K562 (cell line): Measurements from ENCODE around the gene ZNF292. TPM values are rescaled to one million over a fixed set of nuclear protein-coding genes. Genes with fewer than 3 reads are reported as not detected.

Source experiments
- ATAC-seq: fragments of 200-7000 bp; cut with Tn5 transposase; 3 replicates; pipeline ENCODE4 v1.9.1; 2020; ENCODE audit warnings: moderate library complexity
- BruUV-seq: library from RNA; stranded (reverse); fragments of 400-500 nt; replicated peaks from 2 replicates; lab custom pipeline; 2021; lab: Mats Ljungman, UMichigan
- CTCF ChIA-PET: fragments of 300-600 bp; formaldehyde crosslinking; extraction: SDS; loops from one replicate; lab custom pipeline; 2021; ENCODE audit warnings: low intra/inter-chr PET ratio; lab: Yijun Ruan, JAX
- POLR2A ChIA-PET: fragments of 300-600, 350-650 bp; sonication (Branson Sonifier 250); formaldehyde crosslinking; extraction: SDS; loops from one replicate; lab custom pipeline; 2021; ENCODE audit warnings: antibody characterized with exemption, inconsistent platforms; lab: Yijun Ruan, JAX
- DNase-seq, 4 experiments: peaks; one replicate each; pipeline versions ENCODE4 v3.0.0 to v3.0.0-alpha.2; 2011 to 2018; ENCODE audit warnings: low spot score in 3 of 4, mixed read lengths in 3 of 4; ENCODE audit errors: extremely low read depth in 1 of 4
- FAIRE-seq: peaks from 2 replicates; lab custom pipeline; 2011; peaks lifted over from hg19 to GRCh38; lab: Jason Lieb, UNC
- H2AFZ ChIP-seq: 2 replicates; pipeline ENCODE4 v1.6.0; 2011; ENCODE audit warnings: low read depth, low read length, control low read depth, inconsistent platforms
- H3K27ac ChIP-seq: fragments of 200-600 bp; 3 replicates; pipeline ENCODE4 v1.8.0; 2011; ENCODE audit warnings: low read depth, mild to moderate bottlenecking, control low read depth, inconsistent platforms, low read length, moderate library complexity, mixed read lengths; ENCODE audit errors: extremely low read depth
- H3K27me3 ChIP-seq, 2 experiments: fragments of 300-600 bp in 1 of 2; 2 replicates in 1 of 2; 3 replicates in 1 of 2; pipeline versions ENCODE4 v1.6.0 to v1.8.0; 2011; ENCODE audit warnings: inconsistent platforms in 2 of 2, low read length in 2 of 2, mild to moderate bottlenecking in 1 of 2, mixed read lengths in 1 of 2, moderate library complexity in 1 of 2; ENCODE audit not compliant: control insufficient read depth in 2 of 2, insufficient read depth in 2 of 2
- H3K36me3 ChIP-seq: fragments of 300-600 bp; 3 replicates; pipeline ENCODE4 v1.8.0; 2011; ENCODE audit warnings: mild to moderate bottlenecking, low read length, inconsistent platforms; ENCODE audit not compliant: control insufficient read depth, insufficient read depth
- H3K4me1 ChIP-seq, 2 experiments: fragments of 200-600 bp in 1 of 2; replicated peaks in 1 of 2; 2 replicates in 1 of 2; 3 replicates in 1 of 2; pipeline versions ENCODE4 v1.5.1 to v1.8.0; 2011; ENCODE audit warnings: inconsistent platforms in 2 of 2, low read length in 2 of 2, mild to moderate bottlenecking in 1 of 2, mixed read lengths in 1 of 2, moderate library complexity in 1 of 2; ENCODE audit not compliant: control insufficient read depth in 2 of 2, insufficient read depth in 2 of 2
- H3K4me2 ChIP-seq: 2 replicates; pipeline ENCODE4 v1.6.1; 2011; ENCODE audit warnings: low read length, control low read depth, inconsistent platforms, mixed read lengths; ENCODE audit not compliant: insufficient read depth
- H3K4me3 ChIP-seq: fragments of 200-600 bp; sonication (generic), shearing (Covaris generic); 2 replicates; pipeline ENCODE4 v1.5.1; 2016; ENCODE audit warnings: control low read depth, inconsistent platforms
- H3K79me2 ChIP-seq: fragments of 200-600 bp; 3 replicates; pipeline ENCODE4 v1.8.0; 2011; ENCODE audit warnings: low read length, inconsistent platforms; ENCODE audit not compliant: control insufficient read depth, insufficient read depth
- H3K9ac ChIP-seq, 2 experiments: 2 replicates each; pipeline versions ENCODE4 v1.6.0 to v1.6.1; 2011; ENCODE audit warnings: low read depth in 2 of 2, low read length in 2 of 2, control low read depth in 1 of 2, inconsistent platforms in 1 of 2, mild to moderate bottlenecking in 1 of 2, mixed read lengths in 1 of 2; ENCODE audit not compliant: insufficient read depth in 1 of 2
- H3K9me1 ChIP-seq: one replicate; pipeline ENCODE4 v1.6.0; 2011; ENCODE audit warnings: inconsistent platforms, mild to moderate bottlenecking, low read length, moderate library complexity; ENCODE audit not compliant: control insufficient read depth, insufficient read depth
- H3K9me3 ChIP-seq: replicated peaks from 2 replicates; pipeline ENCODE4 v1.5.1; 2011; ENCODE audit warnings: low read depth, low read length, inconsistent platforms; ENCODE audit not compliant: control insufficient read depth, insufficient read depth
- H4K20me1 ChIP-seq: replicated peaks from 2 replicates; pipeline ENCODE4 v1.6.1; 2011; ENCODE audit warnings: low read length, inconsistent platforms, mixed read lengths; ENCODE audit not compliant: control insufficient read depth, insufficient read depth
- CBX1 ChIP-seq: sonication (generic); IDR thresholded peaks from 2 replicates; pipeline ENCODE4 v1.6.1; 2016; ENCODE audit warnings: antibody characterized with exemption, low read depth, mild to moderate bottlenecking
- POLR2B ChIP-seq: fragments of 450-650 bp; IDR thresholded peaks from 2 replicates; pipeline ENCODE4 v1.6.1; 2018; ENCODE audit warnings: low read depth; ENCODE audit not compliant: partially characterized antibody
- RBM14 ChIP-seq: fragments of 200-400 bp; formaldehyde crosslinking; IDR thresholded peaks from 2 replicates; pipeline ENCODE4 v1.6.1; 2018; ENCODE audit warnings: low read depth, mild to moderate bottlenecking, low read length, moderate library complexity, borderline replicate concordance; ENCODE audit not compliant: insufficient read depth
- RBM17 ChIP-seq: fragments of 200-400 bp; formaldehyde crosslinking; IDR thresholded peaks from 2 replicates; pipeline ENCODE4 v1.6.1; 2017; ENCODE audit warnings: low read depth, mild to moderate bottlenecking, low read length, borderline replicate concordance
- TEAD1 ChIP-seq, 2 experiments: fragments of 450-650 bp in 1 of 2; sonication (generic) in 1 of 2; formaldehyde crosslinking; IDR thresholded peaks; 2 replicates each; pipeline versions ENCODE4 v1.4.0 to v1.8.0; 2020 to 2022; ENCODE audit warnings: mild to moderate bottlenecking in 2 of 2, missing genetic modification reagents in 1 of 2
- U2AF2 ChIP-seq: fragments of 200-400 bp; formaldehyde crosslinking; optimal IDR thresholded peaks from 2 replicates; pipeline ENCODE3; 2017; ENCODE audit warnings: low read depth, mild to moderate bottlenecking, low read length
- ZFP1 ChIP-seq: fragments of 450-650 bp; formaldehyde crosslinking; IDR thresholded peaks from 2 replicates; pipeline ENCODE4 v1.4.0; 2020; ENCODE audit warnings: mild to moderate bottlenecking, mixed read lengths
- ZFX ChIP-seq: sonication (generic); formaldehyde crosslinking; IDR thresholded peaks from 2 replicates; pipeline ENCODE4 v1.8.0; 2022; ENCODE audit warnings: mild to moderate bottlenecking, missing genetic modification reagents, moderate library complexity
- ZNF408 ChIP-seq: fragments of 250-450 bp; sonication (Bioruptor Pico); IDR thresholded peaks from 2 replicates; pipeline ENCODE4 v1.4.0; 2020; ENCODE audit warnings: low read depth, mild to moderate bottlenecking, moderate library complexity
- ZNF586 ChIP-seq: fragments of 450-650 bp; formaldehyde crosslinking; conservative IDR thresholded peaks from 2 replicates; pipeline ENCODE4 v1.4.0; 2020; ENCODE audit warnings: mild to moderate bottlenecking, moderate library complexity
- in situ Hi-C: fragments of 300-500 bp; cut with MboI; formaldehyde crosslinking; loops from 4 replicates; pipeline ENCODE4 v1.15.0; 2018; ENCODE audit warnings: inconsistent platforms, mixed read lengths
- intact Hi-C: fragments of 100-400 bp; cut with micrococcal nuclease; formaldehyde crosslinking; loops from 2 replicates; pipeline ENCODE4 v1.14.2; 2022
- polyA plus RNA-seq, 8 experiments: library from polyadenylated mRNA; depleted of rRNA in 4 of 8; stranded (reverse) in 5 of 8; unstranded in 3 of 8; fragments of >200 nt; fragmentation: Nextera tagmentation in 2 of 8; fragmentation: Illumina TruSeq in 1 of 8; extraction: Ambion mirVana in 2 of 8; extraction: Trizol in 1 of 8; gene quantifications; 2 replicates each; pipeline versions ENCODE4 v1.2.1 to v1.2.3, GENCODE V29; 2011 to 2014; ENCODE audit warnings: inconsistent platforms in 1 of 8, missing spikeins in 1 of 8
- total RNA-seq, 7 experiments: library from RNA; depleted of rRNA in 6 of 7; stranded (reverse); fragments of >200 nt in 6 of 7; fragmentation: Illumina TruSeq in 2 of 7; extraction: Trizol in 2 of 7; gene quantifications; 2 replicates each; pipeline versions ENCODE4 v1.2.1 to v1.2.3, GENCODE V29; 2011 to 2021; ENCODE audit warnings: low replicate concordance in 1 of 7
- TF ChIP-seq, protein P1 (sequence below): fragments of 450-650 bp; IDR thresholded peaks from 2 replicates; pipeline ENCODE4 v1.6.1; 2016; ENCODE audit warnings: borderline replicate concordance
- TF ChIP-seq, protein P2 (sequence below): sonication (generic); formaldehyde crosslinking; IDR thresholded peaks from 2 replicates; pipeline ENCODE4 v1.8.0; 2023; ENCODE audit warnings: mild to moderate bottlenecking, missing genetic modification reagents
- TF ChIP-seq, protein P3 (sequence below): fragments of 450-650 bp; conservative IDR thresholded peaks from 2 replicates; pipeline ENCODE4 v1.6.1; 2016; ENCODE audit warnings: missing genetic modification characterization, low read depth, mild to moderate bottlenecking, missing compliant biosample characterization, moderate library complexity

Gene ZNF292
- total and polyA plus RNA-seq, 9 of the 15 experiments (the other 6 are each of a cell fraction or from before 2014, with no cell fraction given), result 4.4 to 17.1 (median 12.8) TPM

DNA sequence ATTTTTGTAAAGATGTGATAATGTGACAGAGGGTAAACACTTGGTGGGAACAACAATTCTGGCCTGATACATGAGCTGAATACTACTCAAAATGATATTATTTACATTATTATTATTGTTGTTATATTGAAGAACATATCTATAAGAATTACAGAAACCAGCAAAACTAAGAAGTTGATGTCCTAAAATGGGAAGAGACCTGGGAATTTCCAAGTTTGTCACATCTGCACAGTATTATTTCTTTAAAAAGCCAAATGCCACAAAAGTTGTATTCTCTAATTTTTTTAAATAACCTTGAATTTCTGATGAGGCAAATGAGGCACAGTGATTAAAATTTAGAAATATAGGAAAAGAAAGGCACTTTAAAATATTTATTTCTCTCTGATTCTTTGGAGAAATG is 5.0 kb upstream of the ZNF292 start:
- intact Hi-C loops (no loop called here), in situ Hi-C loops (no loop called here)
- H3K9me1 ChIP-seq, result no peaks in the 10 kb centered on the region
- FAIRE-seq, result no peak
- BruUV-seq, result no TSS peak
- H3K36me3 ChIP-seq, result no peaks in the 10 kb centered on the region
- peaks cover 0 to 7% of the 10 kb centered on the region in 2 experiments; a peak in 2 of 5 replicates for H3K4me1 ChIP-seq
- no peaks in the 10 kb centered on the region for H4K20me1 ChIP-seq
- H3K27ac ChIP-seq, result no peak overlapping the region
- H3K4me2 ChIP-seq, result no peak overlapping the region
- CTCF ChIA-PET, result no interaction called here
- no peak for ATAC-seq
- POLR2A ChIA-PET, result no interaction called here
- H3K9me3 ChIP-seq, result no peaks in the 10 kb centered on the region
- H3K4me3 ChIP-seq, result no peak overlapping the region
- peaks cover 0 to 3% of the 10 kb centered on the region in 2 experiments; a peak in 2 of 5 replicates for H3K27me3 ChIP-seq
- no peak overlapping the region for H2AFZ ChIP-seq
- no peak for DNase-seq
- H3K79me2 ChIP-seq, result peaks cover 9% of the 10 kb centered on the region
- no peak overlapping the region for H3K9ac ChIP-seq
- TF ChIP-seq ZFX, result no peak
- no peak for TF ChIP-seq RBM17
- no peak for TF ChIP-seq ZFP1 (CRISPR knock-in tag)
- no peak for TF ChIP-seq U2AF2
- no peak for TF ChIP-seq ZNF408 (CRISPR knock-in tag)
- no peak for TF ChIP-seq TEAD1 (CRISPR knock-in tag; IDR thresholded peaks at IDR 0.05)
- no peak for TF ChIP-seq POLR2B
- TF ChIP-seq RBM14, result no peak
- TF ChIP-seq, protein P1, sequence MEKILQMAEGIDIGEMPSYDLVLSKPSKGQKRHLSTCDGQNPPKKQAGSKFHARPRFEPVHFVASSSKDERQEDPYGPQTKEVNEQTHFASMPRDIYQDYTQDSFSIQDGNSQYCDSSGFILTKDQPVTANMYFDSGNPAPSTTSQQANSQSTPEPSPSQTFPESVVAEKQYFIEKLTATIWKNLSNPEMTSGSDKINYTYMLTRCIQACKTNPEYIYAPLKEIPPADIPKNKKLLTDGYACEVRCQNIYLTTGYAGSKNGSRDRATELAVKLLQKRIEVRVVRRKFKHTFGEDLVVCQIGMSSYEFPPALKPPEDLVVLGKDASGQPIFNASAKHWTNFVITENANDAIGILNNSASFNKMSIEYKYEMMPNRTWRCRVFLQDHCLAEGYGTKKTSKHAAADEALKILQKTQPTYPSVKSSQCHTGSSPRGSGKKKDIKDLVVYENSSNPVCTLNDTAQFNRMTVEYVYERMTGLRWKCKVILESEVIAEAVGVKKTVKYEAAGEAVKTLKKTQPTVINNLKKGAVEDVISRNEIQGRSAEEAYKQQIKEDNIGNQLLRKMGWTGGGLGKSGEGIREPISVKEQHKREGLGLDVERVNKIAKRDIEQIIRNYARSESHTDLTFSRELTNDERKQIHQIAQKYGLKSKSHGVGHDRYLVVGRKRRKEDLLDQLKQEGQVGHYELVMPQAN, result no peak
- no peak for TF ChIP-seq ZNF586 (CRISPR knock-in tag)
- TF ChIP-seq, protein P2, sequence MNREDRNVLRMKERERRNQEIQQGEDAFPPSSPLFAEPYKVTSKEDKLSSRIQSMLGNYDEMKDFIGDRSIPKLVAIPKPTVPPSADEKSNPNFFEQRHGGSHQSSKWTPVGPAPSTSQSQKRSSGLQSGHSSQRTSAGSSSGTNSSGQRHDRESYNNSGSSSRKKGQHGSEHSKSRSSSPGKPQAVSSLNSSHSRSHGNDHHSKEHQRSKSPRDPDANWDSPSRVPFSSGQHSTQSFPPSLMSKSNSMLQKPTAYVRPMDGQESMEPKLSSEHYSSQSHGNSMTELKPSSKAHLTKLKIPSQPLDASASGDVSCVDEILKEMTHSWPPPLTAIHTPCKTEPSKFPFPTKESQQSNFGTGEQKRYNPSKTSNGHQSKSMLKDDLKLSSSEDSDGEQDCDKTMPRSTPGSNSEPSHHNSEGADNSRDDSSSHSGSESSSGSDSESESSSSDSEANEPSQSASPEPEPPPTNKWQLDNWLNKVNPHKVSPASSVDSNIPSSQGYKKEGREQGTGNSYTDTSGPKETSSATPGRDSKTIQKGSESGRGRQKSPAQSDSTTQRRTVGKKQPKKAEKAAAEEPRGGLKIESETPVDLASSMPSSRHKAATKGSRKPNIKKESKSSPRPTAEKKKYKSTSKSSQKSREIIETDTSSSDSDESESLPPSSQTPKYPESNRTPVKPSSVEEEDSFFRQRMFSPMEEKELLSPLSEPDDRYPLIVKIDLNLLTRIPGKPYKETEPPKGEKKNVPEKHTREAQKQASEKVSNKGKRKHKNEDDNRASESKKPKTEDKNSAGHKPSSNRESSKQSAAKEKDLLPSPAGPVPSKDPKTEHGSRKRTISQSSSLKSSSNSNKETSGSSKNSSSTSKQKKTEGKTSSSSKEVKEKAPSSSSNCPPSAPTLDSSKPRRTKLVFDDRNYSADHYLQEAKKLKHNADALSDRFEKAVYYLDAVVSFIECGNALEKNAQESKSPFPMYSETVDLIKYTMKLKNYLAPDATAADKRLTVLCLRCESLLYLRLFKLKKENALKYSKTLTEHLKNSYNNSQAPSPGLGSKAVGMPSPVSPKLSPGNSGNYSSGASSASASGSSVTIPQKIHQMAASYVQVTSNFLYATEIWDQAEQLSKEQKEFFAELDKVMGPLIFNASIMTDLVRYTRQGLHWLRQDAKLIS (CRISPR knock-in tag), result no peak
- TF ChIP-seq, protein P3, sequence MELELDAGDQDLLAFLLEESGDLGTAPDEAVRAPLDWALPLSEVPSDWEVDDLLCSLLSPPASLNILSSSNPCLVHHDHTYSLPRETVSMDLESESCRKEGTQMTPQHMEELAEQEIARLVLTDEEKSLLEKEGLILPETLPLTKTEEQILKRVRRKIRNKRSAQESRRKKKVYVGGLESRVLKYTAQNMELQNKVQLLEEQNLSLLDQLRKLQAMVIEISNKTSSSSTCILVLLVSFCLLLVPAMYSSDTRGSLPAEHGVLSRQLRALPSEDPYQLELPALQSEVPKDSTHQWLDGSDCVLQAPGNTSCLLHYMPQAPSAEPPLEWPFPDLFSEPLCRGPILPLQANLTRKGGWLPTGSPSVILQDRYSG (tag), result no peak
- no peak for TF ChIP-seq CBX1
